Mesenteric fat pad (tissue), 1 donor: ENCODE measurements around the gene POLE2. TPM values are rescaled to one million over a fixed set of nuclear protein-coding genes. Genes with fewer than 3 reads are reported as not detected.
A peak's percentile ranks its signal among the peaks of the same experiment; 100 is the strongest.
"Not testable (repeated sequence)": the region's sequence is repeated elsewhere in the genome, so short reads cannot be mapped to it uniquely, and the experiment has no call there.

ENCODE experiments used
- DNase-seq: peaks from one replicate; pipeline ENCODE4 v3.0.0-alpha.2; 2020; ENCODE audit warnings: low spot score
- total RNA-seq: library from RNA; stranded (reverse); fragmentation: NEBNext Ultra II Directional; extraction: Animal tissue kit (Norgen Biotek cat#: 25700); gene quantifications from one replicate; pipeline ENCODE4 v1.2.1, GENCODE V29; 2021
- donor health status: DM: yes; HTN: yes; CAD: no.

The POLE2 gene
- total RNA-seq, 1 donor from 2014 or later = 0.96 TPM

- DNase-seq = no peak
These were observed 17.5 kb downstream of the POLE2 start for GRCh38 chr14:49670475-49670874.

DNA sequence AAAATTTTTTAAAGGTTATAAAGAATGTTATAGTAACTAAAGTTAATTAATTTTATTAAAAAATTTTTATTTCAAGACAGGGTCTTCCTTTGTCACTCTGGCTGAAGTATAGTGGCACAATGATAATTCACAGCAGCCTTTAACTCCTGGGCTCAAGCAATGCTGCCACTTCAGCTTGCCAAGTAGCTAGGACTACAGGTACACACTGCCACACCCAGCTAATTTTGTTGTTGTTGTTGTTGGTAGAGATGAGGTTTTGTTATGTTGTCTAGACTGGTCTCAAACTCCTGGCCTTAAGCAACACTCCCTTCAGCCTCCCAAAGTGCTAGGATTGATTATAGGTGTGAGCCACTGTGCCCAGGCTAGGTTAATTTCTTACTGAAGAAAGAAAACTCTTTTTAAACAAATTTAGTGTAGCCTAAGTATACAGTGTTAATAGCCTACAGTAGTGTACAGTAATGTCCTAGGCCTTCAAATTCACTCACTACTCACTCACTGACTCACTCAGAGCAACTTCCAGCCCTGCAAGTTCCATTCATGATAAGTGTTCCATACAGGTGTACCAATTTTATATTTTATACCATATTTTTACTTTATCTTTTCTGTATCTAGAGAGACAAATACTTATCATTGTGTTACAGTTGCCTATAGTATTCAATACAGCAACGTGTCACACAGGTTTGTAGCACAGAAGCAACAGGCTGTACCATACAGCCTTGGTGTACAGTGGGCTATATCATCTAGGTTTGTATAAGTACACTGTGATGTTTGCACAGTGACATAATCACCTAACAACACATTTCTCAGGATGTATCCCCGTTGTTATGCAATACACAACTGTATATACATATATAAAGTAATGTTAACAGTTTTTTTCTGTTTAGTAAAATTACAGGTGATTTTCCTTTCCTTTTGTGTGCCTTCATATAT, 28.2 kb downstream of the POLE2 start:
- no peak for DNase-seq

DNA sequence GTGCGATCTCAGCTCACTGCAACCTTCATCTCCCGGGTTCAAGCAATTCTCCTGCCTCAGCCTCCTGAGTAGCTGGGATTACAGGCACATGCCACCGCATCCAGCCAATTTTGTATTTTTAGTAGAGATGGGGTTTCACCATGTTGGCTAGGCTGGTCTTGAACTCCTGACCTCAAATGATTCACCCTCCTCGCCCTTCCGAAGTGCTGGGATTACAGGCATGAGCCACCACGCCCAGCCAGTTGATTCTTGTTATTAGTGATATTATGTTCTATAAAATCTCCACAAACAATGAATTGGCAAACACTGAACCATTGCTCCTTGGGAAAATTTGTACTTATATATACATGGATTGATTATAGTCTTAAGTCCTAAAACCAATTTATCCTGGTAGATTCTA, 30.5 kb downstream of the POLE2 start:
- not testable (repeated sequence) for DNase-seq

DNA sequence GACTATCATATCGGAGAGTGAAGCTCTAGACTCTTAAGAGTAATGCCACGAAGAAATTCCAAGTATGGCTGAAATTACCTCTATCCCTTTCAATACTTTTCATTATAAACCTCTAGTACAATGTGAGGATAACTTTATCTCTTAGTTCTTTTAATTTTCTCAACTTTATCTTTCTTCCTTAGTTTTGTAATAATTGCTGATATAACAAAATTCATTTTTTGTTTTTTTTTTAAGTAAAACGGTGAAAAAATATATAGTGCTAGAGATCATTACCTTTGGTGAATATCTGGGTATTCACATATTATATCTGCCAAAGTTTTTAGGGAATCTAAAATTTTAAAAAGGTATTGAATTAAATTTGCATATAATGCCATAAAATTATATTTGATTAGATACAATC, 33.5 kb downstream of the POLE2 start:
- no peak for DNase-seq

DNA sequence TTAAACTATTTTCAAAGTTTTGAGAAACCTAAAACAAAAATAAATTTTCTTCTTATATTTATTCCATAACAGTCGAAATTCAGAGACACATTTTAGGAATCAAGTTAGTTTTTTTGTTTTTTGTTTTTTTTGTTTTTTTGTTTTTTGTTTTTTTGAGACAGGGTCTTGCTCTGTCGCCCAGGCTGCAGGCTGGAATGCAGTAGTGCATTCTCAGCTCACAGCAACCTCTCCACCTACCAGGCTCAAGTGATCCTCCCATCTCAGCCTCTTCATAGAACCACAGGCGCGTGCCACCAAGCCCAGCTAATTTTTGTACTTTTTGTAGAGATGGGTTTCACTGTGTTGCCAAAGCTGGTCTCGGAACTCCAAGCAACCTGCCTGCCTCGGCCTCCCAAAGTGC, 34.5 kb downstream of the POLE2 start:
- DNase-seq = no peak

DNA sequence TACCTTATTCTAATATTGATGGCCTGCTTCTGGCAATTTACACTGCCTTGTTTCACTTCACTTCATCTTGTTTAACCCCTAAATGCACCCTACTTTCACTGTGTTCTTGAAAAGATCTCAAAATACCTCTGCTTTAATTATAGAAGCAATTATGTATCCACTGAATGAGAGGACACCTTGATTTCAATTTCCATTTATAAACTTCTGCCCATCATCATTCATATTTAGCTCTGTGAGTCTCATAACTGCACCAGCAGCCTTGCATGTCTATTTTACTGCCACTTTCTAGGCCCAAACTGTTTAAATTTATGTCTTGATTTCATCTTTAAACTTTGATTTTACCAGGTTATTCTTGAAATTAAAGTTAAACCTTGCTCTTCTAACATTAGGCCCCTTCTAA, 45.9 kb downstream of the POLE2 start:
- no peak for DNase-seq

- DNase-seq = no peak
These were observed 46.3 kb downstream of the POLE2 start for GRCh38 chr14:49641697-49642129.

DNA sequence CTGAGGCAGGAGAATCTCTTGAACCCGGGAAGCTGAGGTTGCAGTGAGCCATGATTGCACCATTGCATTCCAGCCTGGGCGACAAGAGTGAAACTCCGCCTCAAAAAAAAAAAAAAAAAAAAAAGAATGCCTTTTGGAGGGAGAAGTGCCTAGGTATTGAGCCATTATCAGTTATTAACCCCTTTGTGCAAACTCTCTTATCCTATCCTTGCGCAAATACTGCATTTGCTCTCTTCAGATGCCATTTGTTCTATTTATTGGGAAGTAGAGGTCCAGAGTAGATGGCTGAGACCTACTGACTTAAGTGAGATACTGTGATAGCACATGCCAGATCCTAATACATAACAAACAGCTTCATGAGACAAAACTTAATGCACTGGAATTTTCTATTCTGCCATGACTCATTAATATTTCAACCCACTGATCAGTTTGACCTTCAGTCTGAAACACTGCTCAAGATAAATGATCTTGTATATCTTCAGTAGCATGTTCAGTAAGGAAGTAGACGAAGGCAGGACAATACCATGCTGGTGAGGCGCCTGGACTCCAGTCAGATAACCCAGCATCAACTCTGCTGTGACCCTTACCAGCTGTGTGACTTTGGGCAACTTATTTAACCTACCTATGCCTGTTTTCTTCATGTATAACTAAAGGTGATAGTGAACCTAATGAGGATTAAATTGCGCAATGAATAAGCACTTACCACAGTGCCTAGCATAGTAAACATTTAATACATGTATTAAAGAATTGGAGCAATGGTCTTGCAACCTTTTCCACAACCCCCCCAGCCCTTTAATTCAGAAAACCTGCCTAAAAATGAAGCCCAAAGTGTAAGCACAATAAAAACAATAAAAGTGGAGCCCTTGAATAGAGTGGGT, 47.2 kb downstream of the POLE2 start:
- no peak for DNase-seq

DNA sequence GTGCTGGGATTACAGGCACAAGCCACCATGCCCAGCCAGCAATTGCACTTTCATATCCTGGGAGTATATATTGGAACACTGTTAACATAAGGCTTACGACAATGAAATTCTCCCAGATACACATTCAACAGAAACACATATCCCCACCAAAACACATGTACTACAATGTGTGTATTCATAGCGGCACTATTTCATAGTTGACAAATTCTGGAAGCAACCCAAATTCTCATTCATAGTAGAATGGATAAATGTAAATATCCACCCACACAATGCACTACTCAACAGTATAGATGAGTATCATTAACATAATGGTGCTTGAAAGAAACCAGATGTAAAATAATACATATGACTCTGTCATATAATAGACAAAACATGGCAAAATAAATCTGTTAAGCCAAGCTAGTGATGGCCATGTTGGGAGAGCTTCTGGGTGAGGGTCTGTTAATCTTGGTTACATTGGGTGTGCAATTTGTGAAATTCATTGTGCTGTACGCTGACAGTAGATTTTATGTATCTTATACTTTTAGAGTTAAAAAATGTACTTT, 50.4 kb downstream of the POLE2 start:
- DNase-seq = no peak

DNA sequence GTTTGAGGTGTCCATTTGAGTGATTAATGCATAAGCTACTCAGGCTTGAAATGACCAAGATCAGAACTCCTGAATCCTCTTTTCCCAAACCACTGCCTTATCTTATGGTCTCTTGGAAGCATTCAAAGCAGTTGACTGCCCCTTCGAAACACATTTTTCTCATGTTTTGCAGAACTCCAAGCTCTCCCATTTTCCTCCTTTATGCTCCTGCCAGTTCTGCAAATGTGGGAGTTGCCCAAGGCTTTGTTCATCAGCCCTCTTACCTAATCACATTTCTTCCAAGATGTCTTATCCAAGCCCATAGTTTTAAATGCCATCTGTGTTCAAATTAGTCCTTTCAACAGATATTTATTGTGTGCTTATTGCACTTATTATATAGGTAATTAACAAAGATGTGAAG, 51.1 kb downstream of the POLE2 start:
- DNase-seq = no peak

GRCh38 chr14:49634547-49635334, 53.3 kb downstream of the POLE2 start, which contains the start of gene DNAAF2:
Gene DNAAF2, minus strand, starts transcription at chr14:49635244. Its CDS starts 95 bp downstream, at chr14:49635149.
- no peak for DNase-seq

DNA sequence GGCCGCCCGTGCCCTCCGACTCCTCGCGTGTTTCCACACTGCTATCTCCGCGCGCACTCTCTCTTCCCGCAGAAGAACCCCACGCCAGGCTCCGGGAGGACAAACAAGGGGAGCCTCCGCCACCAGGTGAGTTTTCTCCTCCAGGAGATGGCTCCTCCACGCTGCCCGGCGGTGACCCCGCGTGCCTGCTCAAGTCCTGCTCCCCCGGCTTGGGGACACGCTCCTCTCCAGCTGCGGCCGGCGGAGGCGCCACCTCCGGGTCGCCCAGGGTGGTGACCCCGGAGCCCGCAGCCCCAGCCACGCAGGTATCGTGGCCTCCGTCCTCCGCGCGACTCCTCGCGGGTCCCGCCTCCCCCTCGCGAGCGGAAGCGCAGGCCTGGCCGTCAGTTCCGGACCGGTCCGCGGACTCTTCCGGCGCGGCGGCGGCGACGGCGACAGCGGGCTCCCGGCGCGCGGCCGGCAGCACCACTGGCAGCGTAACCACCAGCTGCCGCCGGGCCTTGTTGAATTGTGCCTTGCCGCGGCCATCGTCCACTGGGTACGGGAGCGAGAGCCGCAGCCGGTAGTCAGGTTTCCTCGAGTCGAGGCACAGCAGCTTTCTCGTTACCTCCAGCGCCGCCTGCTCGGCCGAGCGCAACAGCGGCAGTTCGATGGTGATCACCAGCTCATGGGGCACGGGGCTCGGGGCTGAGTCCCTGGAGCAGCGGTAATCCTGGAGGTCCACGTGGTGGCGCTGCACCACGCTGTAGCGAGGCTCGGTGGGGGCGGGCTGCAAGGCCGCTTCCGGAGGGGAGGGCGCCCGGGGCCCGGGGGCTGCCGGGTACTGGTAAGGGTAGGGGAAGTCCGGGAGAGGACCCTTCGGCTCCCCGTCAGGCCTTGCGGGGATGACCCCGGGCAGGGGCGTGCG, 54.1 kb downstream of the POLE2 start:
- peak; percentile 98 for DNase-seq

- no peak for DNase-seq
These were observed 63.8 kb downstream of the POLE2 start for GRCh38 chr14:49623941-49624839.

GRCh38 chr14:49623387-49623786, 64.6 kb downstream of the POLE2 start:
- DNase-seq = no peak

- no peak for DNase-seq
These were observed 65.9 kb downstream of the POLE2 start for GRCh38 chr14:49622022-49622607.

DNA sequence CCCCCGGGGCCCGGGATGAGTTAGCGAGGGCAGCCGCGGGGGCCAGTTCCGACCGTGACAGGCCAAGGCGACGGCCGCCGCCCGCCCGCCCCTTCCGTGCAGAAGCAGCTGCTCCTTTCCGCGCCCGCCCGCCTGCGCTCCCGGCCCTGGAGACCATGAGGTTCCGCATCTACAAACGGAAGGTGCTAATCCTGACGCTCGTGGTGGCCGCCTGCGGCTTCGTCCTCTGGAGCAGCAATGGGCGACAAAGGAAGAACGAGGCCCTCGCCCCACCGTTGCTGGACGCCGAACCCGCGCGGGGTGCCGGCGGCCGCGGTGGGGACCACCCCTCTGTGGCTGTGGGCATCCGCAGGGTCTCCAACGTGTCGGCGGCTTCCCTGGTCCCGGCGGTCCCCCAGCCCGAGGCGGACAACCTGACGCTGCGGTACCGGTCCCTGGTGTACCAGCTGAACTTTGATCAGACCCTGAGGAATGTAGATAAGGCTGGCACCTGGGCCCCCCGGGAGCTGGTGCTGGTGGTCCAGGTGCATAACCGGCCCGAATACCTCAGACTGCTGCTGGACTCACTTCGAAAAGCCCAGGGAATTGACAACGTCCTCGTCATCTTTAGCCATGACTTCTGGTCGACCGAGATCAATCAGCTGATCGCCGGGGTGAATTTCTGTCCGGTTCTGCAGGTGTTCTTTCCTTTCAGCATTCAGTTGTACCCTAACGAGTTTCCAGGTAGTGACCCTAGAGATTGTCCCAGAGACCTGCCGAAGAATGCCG, 66.7 kb downstream of the POLE2 start:
- peak; percentile 93 for DNase-seq
